Measurements from ENCODE around the gene PCYT1A. TPM values are rescaled to one million over a fixed set of nuclear protein-coding genes. Genes with fewer than 3 reads are reported as not detected.
A peak's percentile ranks its signal among the peaks of the same experiment; 100 is the strongest.

The PCYT1A gene
- total and polyA plus RNA-seq, 8 donors, result 36.2 to 71.0 (median 41.7) TPM

DNA sequence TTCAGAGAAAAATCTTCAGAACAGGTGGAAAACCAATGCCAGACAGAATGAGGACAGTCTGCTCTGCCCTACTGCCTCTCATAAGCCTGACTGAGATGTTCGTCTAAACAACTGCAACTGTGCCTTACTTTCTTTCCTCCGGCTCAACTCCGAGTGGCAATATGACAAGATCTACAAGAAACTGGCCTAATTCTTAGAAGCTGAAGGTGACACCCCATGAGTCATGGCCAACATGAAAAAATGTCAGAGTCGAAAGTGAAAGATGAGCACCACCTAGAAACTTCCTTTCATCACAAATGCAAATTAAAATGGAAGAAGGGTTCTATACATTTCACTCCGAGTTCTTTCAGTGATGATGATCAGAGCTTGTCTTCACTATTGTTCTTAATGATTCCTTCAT, 12.9 kb downstream of the PCYT1A start:
- Histone ChIP-seq H3K4me3 (no peak overlapping the region), H3K27me3 (no peaks in the 10 kb centered on the region), H3K9me3 (no peaks in the 10 kb centered on the region), H3K36me3 (peaks cover 0 to 31% of the 10 kb centered on the region in 2 donors), H3K4me1 (peaks cover 0 to 25% of the 10 kb centered on the region in 2 donors), H3K27ac (peak overlapping the region in 1 of 2 donors; percentile 43)
- TF ChIP-seq, protein P1, sequence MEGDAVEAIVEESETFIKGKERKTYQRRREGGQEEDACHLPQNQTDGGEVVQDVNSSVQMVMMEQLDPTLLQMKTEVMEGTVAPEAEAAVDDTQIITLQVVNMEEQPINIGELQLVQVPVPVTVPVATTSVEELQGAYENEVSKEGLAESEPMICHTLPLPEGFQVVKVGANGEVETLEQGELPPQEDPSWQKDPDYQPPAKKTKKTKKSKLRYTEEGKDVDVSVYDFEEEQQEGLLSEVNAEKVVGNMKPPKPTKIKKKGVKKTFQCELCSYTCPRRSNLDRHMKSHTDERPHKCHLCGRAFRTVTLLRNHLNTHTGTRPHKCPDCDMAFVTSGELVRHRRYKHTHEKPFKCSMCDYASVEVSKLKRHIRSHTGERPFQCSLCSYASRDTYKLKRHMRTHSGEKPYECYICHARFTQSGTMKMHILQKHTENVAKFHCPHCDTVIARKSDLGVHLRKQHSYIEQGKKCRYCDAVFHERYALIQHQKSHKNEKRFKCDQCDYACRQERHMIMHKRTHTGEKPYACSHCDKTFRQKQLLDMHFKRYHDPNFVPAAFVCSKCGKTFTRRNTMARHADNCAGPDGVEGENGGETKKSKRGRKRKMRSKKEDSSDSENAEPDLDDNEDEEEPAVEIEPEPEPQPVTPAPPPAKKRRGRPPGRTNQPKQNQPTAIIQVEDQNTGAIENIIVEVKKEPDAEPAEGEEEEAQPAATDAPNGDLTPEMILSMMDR (IDR thresholded peaks at IDR 0.05), result no peak
- ATAC-seq (no peak), DNase-seq (no peak)
- intact Hi-C loops (cut with DNase I), result no loop called here

DNA sequence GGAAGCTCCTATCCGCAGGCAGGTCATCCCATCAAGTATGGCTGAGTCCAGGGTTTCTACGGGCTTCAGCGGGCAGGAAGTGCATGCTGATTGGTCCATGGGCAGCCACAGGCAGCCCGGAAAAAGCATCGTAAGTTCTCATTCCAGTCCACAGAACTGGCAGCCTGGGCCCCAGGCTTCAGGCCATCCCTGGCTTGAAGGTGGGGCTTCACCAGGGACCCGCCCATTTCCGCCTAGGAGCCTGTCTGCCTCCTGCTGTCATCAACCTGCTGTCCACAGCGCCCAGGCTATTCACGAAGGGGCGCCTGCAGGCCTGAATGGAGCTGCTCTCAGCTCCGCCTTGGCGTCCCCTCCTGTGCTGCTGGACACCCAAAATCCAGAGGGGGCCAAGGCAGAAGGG, 13.9 kb downstream of the PCYT1A start:
- H3K9me3 ChIP-seq, result no peaks in the 10 kb centered on the region
- no peak for DNase-seq
- TF ChIP-seq, protein P1 (IDR thresholded peaks at IDR 0.05), result no peak
- H3K36me3 ChIP-seq, result peaks cover 0 to 41% of the 10 kb centered on the region in 2 donors
- peak overlapping the region in 1 of 2 donors; percentile 43 for H3K27ac ChIP-seq
- no peaks in the 10 kb centered on the region for H3K27me3 ChIP-seq
- intact Hi-C loops (cut with DNase I), result no loop called here
- ATAC-seq, result no peak
- H3K4me3 ChIP-seq, result no peak overlapping the region
- peaks cover 0 to 16% of the 10 kb centered on the region in 2 donors for H3K4me1 ChIP-seq

DNA sequence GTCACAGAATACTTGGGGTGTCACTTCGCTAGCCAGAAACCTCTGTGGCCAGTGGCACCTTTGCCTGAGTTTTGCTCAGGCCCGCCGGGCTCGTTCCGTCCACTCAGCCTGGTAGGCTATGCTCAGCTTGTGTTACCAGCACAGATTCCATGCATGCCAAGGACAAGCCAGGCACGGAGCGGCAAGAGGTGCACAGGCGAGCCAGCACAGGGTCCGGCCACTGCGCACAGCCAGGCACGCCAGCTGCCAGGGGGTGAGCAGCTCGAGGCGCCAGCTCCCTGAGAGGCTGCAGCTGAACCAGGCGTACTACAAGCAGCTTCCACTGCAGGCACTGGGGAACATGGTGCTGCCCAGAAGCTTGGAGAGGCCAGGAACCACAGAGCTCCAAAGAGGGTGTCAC, 14.7 kb downstream of the PCYT1A start:
- TF ChIP-seq, protein P1 (IDR thresholded peaks at IDR 0.05), result no peak
- ATAC-seq (no peak), DNase-seq (no peak)
- no peaks in the 10 kb centered on the region for H3K9me3 ChIP-seq
- H3K36me3 ChIP-seq, result peaks cover 0 to 49% of the 10 kb centered on the region in 2 donors
- H3K27ac ChIP-seq, result no peak overlapping the region
- peaks cover 0 to 7% of the 10 kb centered on the region in 2 donors for H3K4me1 ChIP-seq
- H3K4me3 ChIP-seq, result no peak overlapping the region
- H3K27me3 ChIP-seq, result no peaks in the 10 kb centered on the region
- intact Hi-C loops (cut with DNase I), result no loop called here

DNA sequence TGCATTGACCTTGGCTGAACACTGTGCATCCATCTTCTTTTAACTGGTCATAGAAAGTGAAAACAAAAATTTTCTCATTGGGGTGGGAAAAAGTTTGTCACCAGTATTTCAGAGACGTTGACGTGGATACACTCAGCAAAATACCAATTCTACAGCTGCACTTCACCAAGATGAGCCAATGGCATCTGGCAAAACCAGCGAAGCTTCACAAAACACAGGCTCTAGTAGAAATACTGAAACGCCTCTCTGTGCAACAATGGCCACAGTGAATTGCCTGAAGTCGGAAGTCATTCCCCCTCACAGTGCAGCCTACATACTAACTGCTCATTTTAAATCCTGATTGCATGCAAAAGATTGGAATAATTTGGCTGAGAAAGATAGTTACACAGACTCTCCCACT, 17.0 kb downstream of the PCYT1A start:
- no peak for DNase-seq
- no peak for ATAC-seq
- TF ChIP-seq, protein P1 (IDR thresholded peaks at IDR 0.05), result no peak
- intact Hi-C loops (cut with DNase I), result no loop called here
- Histone ChIP-seq H3K27ac (no peak overlapping the region), H3K4me1 (peaks cover 0 to 3% of the 10 kb centered on the region in 2 donors), H3K4me3 (no peak overlapping the region), H3K27me3 (no peaks in the 10 kb centered on the region), H3K9me3 (no peaks in the 10 kb centered on the region), H3K36me3 (peaks cover 0 to 72% of the 10 kb centered on the region in 2 donors)

DNA sequence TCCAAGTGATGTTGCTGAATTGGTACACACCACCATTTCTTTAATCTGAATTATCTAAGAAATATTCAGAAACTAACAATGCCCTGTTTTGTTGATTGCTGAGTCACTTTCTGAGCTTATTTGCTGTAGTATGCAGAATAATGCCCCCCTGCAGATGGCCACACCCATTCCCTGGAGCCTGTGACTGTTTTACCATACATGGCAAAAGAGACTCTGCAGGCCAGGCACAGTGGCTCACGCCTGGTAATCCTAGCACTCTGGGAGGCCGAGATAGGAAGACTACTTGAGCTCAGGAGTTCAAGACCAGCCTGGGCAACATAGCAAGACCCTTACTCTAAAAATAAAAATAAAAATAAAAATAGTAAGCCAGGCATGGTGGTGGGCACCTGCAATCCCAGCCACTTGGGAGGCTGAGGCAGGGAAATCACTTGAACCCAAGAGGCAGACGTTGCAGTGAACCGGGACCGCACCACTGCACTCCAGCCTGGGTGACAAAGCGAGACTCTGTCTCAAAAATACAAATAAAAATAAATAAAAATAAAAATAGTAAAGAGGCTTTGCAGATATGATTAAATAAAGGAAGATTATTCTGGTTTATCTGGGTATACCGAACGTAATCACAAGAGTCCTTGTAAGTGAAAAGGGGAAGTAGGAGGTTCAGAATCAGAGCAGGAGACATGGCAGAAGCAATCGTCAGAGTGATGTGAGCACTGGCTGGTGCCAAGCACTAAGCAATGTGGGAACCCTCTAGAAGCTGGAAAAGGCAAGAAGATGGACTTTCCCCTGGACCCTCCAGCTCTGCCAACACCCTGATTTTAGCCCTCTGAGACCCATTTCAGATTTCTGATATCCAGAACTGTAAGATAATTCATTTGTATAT, 19.0 kb downstream of the PCYT1A start:
- intact Hi-C loops (cut with DNase I), result no loop called here
- Histone ChIP-seq H3K4me1 (no peaks in the 10 kb centered on the region), H3K36me3 (peaks cover 0 to 82% of the 10 kb centered on the region in 2 donors), H3K27ac (peak overlapping the region in 1 of 2 donors; percentile 23), H3K9me3 (no peaks in the 10 kb centered on the region), H3K4me3 (no peak overlapping the region), H3K27me3 (no peaks in the 10 kb centered on the region)
- ATAC-seq (peak; percentile 70), DNase-seq (no peak)
- TF ChIP-seq, protein P1 (IDR thresholded peaks at IDR 0.05), result no peak

Measured in left lung (tissue), 10 donors.